Choroid plexus epithelial cell (primary cell): ENCODE results near the gene TLE6.

Source experiments
- DNase-seq: peaks from one replicate; pipeline ENCODE4 v3.0.0-alpha.2; 2010; ENCODE audit warnings: low read depth
- H3K4me3 ChIP-seq: 2 replicates; pipeline ENCODE4 v1.5.1; 2011; ENCODE audit warnings: low read depth, mild to moderate bottlenecking, control low read depth, low read length, moderate library complexity
- TF ChIP-seq, protein P1 (sequence below): conservative IDR thresholded peaks from 2 replicates; pipeline ENCODE4 v1.5.1; 2011; ENCODE audit warnings: low read depth, mild to moderate bottlenecking, control low read depth, inconsistent platforms, low read length, moderate library complexity

Gene TLE6

DNA sequence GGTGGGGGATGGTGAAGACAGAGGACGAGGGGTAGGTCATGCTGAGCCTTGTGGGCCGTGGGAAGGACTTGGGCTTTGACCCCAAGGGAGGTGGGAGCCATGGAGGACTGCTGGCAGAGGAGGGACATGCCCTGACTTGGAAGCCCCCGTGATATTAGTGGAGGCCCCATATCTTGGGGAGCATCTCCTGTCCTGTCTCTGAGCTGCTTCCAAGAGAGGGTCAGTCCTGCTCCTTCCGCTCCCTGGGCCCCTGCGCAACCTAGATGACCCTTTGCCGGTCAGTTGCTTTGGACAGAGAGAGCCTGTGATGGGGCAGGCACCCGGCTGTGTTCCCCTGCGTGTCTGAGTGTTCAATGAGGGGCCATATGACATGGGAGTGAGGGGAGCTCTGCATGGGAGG lies 5.2 kb downstream of the TLE6 start:
- H3K4me3 ChIP-seq, result no peak overlapping the region
- no peak for DNase-seq
- TF ChIP-seq, protein P1, sequence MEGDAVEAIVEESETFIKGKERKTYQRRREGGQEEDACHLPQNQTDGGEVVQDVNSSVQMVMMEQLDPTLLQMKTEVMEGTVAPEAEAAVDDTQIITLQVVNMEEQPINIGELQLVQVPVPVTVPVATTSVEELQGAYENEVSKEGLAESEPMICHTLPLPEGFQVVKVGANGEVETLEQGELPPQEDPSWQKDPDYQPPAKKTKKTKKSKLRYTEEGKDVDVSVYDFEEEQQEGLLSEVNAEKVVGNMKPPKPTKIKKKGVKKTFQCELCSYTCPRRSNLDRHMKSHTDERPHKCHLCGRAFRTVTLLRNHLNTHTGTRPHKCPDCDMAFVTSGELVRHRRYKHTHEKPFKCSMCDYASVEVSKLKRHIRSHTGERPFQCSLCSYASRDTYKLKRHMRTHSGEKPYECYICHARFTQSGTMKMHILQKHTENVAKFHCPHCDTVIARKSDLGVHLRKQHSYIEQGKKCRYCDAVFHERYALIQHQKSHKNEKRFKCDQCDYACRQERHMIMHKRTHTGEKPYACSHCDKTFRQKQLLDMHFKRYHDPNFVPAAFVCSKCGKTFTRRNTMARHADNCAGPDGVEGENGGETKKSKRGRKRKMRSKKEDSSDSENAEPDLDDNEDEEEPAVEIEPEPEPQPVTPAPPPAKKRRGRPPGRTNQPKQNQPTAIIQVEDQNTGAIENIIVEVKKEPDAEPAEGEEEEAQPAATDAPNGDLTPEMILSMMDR, result no peak

- peak; percentile 87 for DNase-seq
- H3K4me3 ChIP-seq, result no peak overlapping the region
- TF ChIP-seq, protein P1, result no peak
Measured at GRCh38 chr19:2982983-2983350, 5.6 kb downstream of the TLE6 start.

GRCh38 chr19:2983351-2984214 lies 6.2 kb downstream of the TLE6 start:
- TF ChIP-seq, protein P1, result no peak

GRCh38 chr19:2984215-2984528 lies 6.8 kb downstream of the TLE6 start:
- no peak for DNase-seq
- H3K4me3 ChIP-seq, result peak overlapping the region; percentile 47
- TF ChIP-seq, protein P1, result no peak

More at GRCh38 chr19:2983351-2984214, 6.2 kb downstream of the TLE6 start:
- H3K4me3 ChIP-seq, result peak overlapping the region; percentile 47
- peak; percentile 86 for DNase-seq

- no peak overlapping the region for H3K4me3 ChIP-seq
- TF ChIP-seq, protein P1, result no peak
- DNase-seq, result no peak
Measured at GRCh38 chr19:2986951-2987524, 9.7 kb downstream of the TLE6 start.

DNA sequence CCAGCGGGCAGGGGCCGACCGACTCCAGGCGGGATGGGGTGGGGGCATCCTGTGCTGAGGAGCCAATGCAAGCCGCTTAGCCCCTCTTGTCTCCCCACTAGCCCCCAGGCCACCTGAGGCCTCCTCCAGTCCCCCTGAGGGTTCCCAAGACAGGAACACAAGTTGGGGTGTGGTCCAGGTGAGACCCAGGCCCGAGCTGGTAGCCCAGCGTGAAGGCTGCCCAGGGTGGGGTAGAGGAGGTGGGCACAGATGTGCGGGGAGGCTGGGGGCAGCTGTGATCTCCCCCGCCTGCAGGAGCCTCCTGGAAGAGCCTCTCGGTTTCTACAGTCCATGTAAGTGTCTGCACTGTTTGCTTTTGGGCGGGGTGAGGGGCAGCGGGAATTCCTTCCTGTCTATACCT lies 10.4 kb downstream of the TLE6 start:
- TF ChIP-seq, protein P1, result no peak
- H3K4me3 ChIP-seq, result no peak overlapping the region
- no peak for DNase-seq

GRCh38 chr19:2988568-2988967 lies 11.2 kb downstream of the TLE6 start:
- no peak for DNase-seq
- no peak overlapping the region for H3K4me3 ChIP-seq
- TF ChIP-seq, protein P1, result no peak
